ENCODE data around the gene PLEKHA5. TPM values are rescaled to one million over a fixed set of nuclear protein-coding genes. Genes with fewer than 3 reads are reported as not detected.
A peak's percentile ranks its signal among the peaks of the same experiment; 100 is the strongest.

PLEKHA5 gene
- total and polyA plus RNA-seq, 2 of the 4 experiments (the other 2 are of a cell fraction) = 5.3 to 12.2 TPM

DNA sequence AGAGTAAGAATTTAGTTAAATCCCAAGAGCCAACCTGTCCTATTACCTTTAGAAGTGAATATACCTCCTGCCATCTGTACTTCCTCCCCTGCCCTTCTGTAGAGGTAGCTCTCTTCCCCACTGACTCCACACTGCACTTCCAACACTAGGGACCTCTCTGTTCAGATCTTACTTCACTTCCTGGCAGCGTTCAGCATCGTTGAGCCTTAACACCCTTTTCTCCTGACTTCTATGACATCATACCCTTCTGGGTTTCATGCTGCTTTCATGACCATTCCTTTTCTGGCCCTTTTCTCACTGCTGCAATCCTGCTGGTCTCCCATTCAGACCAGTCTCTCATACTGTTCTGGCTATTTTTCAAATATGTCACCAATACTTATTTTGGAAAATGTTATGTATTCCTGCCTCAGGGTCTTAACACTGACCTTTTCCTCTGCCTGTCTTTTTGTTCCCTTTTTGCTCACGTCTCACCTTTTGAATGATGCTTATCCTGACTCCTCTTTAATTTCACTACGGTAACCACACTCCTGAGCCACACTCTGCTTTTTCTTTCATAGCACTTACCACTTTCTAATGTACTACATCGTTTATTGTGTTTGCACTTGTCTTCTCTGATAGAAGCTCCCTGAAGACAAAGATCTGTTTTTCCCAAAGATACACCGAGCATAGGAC lies 67.6 kb downstream of the PLEKHA5 start:
- dilution Hi-C loops (cut with HindIII; ENCODE audit: low sequenced_read_pairs, unreplicated experiment) (no loop called here), in situ Hi-C loops (cut with MboI; ENCODE audit: low sequenced_read_pairs) (no loop called here), intact Hi-C loops (cut with micrococcal nuclease) (no loop called here)
- H3K9ac ChIP-seq (ENCODE audit: low read depth, low read length) = no peak overlapping the region
- no peak overlapping the region; the same call in 2 of the 3 replicates for H2BK15ac ChIP-seq (ENCODE audit: low read depth, low read length)
- H3K56ac ChIP-seq (ENCODE audit: extremely low read depth, insufficient read depth, low read length) = no peak overlapping the region
- H3K9me1 ChIP-seq (ENCODE audit: insufficient read depth, low read length) = peaks cover 7% of the 10 kb centered on the region; the same call in 1 of the 2 replicates
- H3K79me1 ChIP-seq (ENCODE audit: low read depth in 1 of 2, low read length in 2 of 2) = peaks cover 14 to 31% of the 10 kb centered on the region in 2 experiments; a peak in 3 of 4 replicates
- peaks cover 3% of the 10 kb centered on the region; the same call in 1 of the 2 replicates for H4K20me1 ChIP-seq (ENCODE audit: insufficient read depth, low read length)
- no peak overlapping the region for H3K23ac ChIP-seq (ENCODE audit: low read depth, low read length)
- H3K36me3 ChIP-seq (ENCODE audit: control insufficient read depth, insufficient read depth, low read length) = no peaks in the 10 kb centered on the region
- no peak overlapping the region for H3K18ac ChIP-seq (ENCODE audit: low read depth, low read length)
- H3K27me3 ChIP-seq (ENCODE audit: control insufficient read depth, insufficient read depth, low read length) = no peaks in the 10 kb centered on the region
- peaks cover 6% of the 10 kb centered on the region for H3K4me1 ChIP-seq (ENCODE audit: control insufficient read depth, insufficient read depth, low read length)
- DNase-seq (peak; percentile 32), ATAC-seq (ENCODE audit: low read depth) (no peak)
- no peak overlapping the region for H3K4me3 ChIP-seq (ENCODE audit: insufficient read depth, low read depth, low read length)
- H2BK20ac ChIP-seq (ENCODE audit: low read depth, low read length) = no peak overlapping the region
- CTCF ChIA-PET = no interaction called here
- H3K27ac ChIP-seq (ENCODE audit: insufficient read depth, low read length) = no peak overlapping the region
- H2AK5ac ChIP-seq (ENCODE audit: low read depth, low read length) = no peak overlapping the region
- 0 out of 2 replicates have a peak overlapping the region, but pooled peaks have one; percentile 22 for H3K4ac ChIP-seq (ENCODE audit: low read depth, low read length)
- H3K9me3 ChIP-seq (ENCODE audit: control insufficient read depth, insufficient read depth, low read length) = no peaks in the 10 kb centered on the region
- no peak overlapping the region for H2AK9ac ChIP-seq (replicated peaks; ENCODE audit: low read depth, low read length, poor library complexity)
- H4K91ac ChIP-seq (ENCODE audit: insufficient read depth, low read depth, low read length) = no peak overlapping the region
- POLR2A ChIA-PET (ENCODE audit: unreplicated experiment) = no interaction called here
- peak overlapping the region in 1 of 2 experiments; percentile 17; a peak in 1 of 4 replicates for H4K8ac ChIP-seq (ENCODE audit: low read depth in 2 of 2, low read length in 2 of 2)
- BruUV-seq (replicated peaks) = no TSS peak
- no peak overlapping the region for H2AFZ ChIP-seq (replicated peaks; ENCODE audit: low read length, poor library complexity)
- no peak overlapping the region for H3K4me2 ChIP-seq (ENCODE audit: low read depth, low read length)
- H2BK5ac ChIP-seq (ENCODE audit: low read depth, low read length, poor library complexity, severe bottlenecking) = no peak overlapping the region
- TF ChIP-seq BHLHE40 (IDR thresholded peaks at IDR 0.05; ENCODE audit: low read depth, low read length) (no peak), RAD21 (IDR thresholded peaks at IDR 0.05; ENCODE audit: low read length) (no peak), MAFK (IDR thresholded peaks at IDR 0.05; ENCODE audit: low read depth, low read length) (no peak), SMC3 (IDR thresholded peaks at IDR 0.05; ENCODE audit: low read depth, low read length) (no peak), CEBPB (IDR thresholded peaks at IDR 0.05; ENCODE audit: low read depth, low read length) (no peak), NFE2L2 (IDR thresholded peaks at IDR 0.05; ENCODE audit: low read depth, low read length) (no peak), RCOR1 (IDR thresholded peaks at IDR 0.05; ENCODE audit: insufficient replicate concordance, low read length) (no peak), FOS (IDR thresholded peaks at IDR 0.05; ENCODE audit: low read depth, low read length) (no peak)
- TF ChIP-seq, protein P1, sequence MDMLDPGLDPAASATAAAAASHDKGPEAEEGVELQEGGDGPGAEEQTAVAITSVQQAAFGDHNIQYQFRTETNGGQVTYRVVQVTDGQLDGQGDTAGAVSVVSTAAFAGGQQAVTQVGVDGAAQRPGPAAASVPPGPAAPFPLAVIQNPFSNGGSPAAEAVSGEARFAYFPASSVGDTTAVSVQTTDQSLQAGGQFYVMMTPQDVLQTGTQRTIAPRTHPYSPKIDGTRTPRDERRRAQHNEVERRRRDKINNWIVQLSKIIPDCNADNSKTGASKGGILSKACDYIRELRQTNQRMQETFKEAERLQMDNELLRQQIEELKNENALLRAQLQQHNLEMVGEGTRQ (IDR thresholded peaks at IDR 0.05; ENCODE audit: low read depth, low read length) = no peak
- H2BK120ac ChIP-seq (ENCODE audit: low read depth, low read length) = no peak overlapping the region
- WGBS, 2 experiments (ENCODE audit: extremely low coverage in 2 of 2, insufficient read length in 1 of 2) = 54% methylated on average over 4 of the region's 6 CpGs; no CpG with 5 or more reads in 1 of the 2 experiments
- no peak overlapping the region for H3K14ac ChIP-seq (replicated peaks; ENCODE audit: low read depth, low read length)
- no peak overlapping the region for H4K5ac ChIP-seq (ENCODE audit: low read depth, low read length)

All from IMR-90 (cell line).